ENCODE data around the gene DIS3L2. TPM values are rescaled to one million over a fixed set of nuclear protein-coding genes. Genes with fewer than 3 reads are reported as not detected.
"Not testable (repeated sequence)": the region's sequence is repeated elsewhere in the genome, so short reads cannot be mapped to it uniquely, and the experiment has no call there.

Gene DIS3L2
- total RNA-seq, 1 donor from 2014 or later: 32.2 TPM

- H3K27me3 ChIP-seq: no peaks in the 10 kb centered on the region
- TF ChIP-seq POLR2A (IDR thresholded peaks at IDR 0.05) (no peak), CTCF (IDR thresholded peaks at IDR 0.05) (no peak), POLR2AphosphoS5 (IDR thresholded peaks at IDR 0.05; ENCODE audit: insufficient read depth in 1 of 2, low read depth in 1 of 2) (no peak)
- H3K4me1 ChIP-seq: no peaks in the 10 kb centered on the region
- H3K27ac ChIP-seq: no peak overlapping the region
- DNase-seq (ENCODE audit: extremely low spot score in 2 of 2): no peak
- intact Hi-C loops (cut with DNase I): no loop called here
- no peak overlapping the region for H3K4me3 ChIP-seq
- H3K9me3 ChIP-seq: no peaks in the 10 kb centered on the region
- peaks cover 0 to 7% of the 10 kb centered on the region in 2 donors for H3K36me3 ChIP-seq
These were observed 371.4 kb downstream of the DIS3L2 start for GRCh38 chr2:232332940-232333259.

- TF ChIP-seq CTCF (IDR thresholded peaks at IDR 0.05) (no peak), POLR2AphosphoS5 (IDR thresholded peaks at IDR 0.05; ENCODE audit: insufficient read depth in 1 of 2, low read depth in 1 of 2) (no peak), POLR2A (IDR thresholded peaks at IDR 0.05) (no peak)
- no peak for DNase-seq (ENCODE audit: extremely low spot score in 2 of 2)
- H3K4me3 ChIP-seq: no peak overlapping the region
- no peak overlapping the region for H3K27ac ChIP-seq
- intact Hi-C loops (cut with DNase I): no loop called here
- no peaks in the 10 kb centered on the region for H3K9me3 ChIP-seq
- H3K36me3 ChIP-seq: peaks cover 0 to 7% of the 10 kb centered on the region in 2 donors
- no peaks in the 10 kb centered on the region for H3K4me1 ChIP-seq
- no peaks in the 10 kb centered on the region for H3K27me3 ChIP-seq
These were observed 372.0 kb downstream of the DIS3L2 start for GRCh38 chr2:232333361-232334135.

- intact Hi-C loops (cut with DNase I); H3K4me1 ChIP-seq; H3K9me3 ChIP-seq; H3K4me3 ChIP-seq; DNase-seq (ENCODE audit: extremely low spot score in 2 of 2); H3K36me3 ChIP-seq; H3K27me3 ChIP-seq; H3K27ac ChIP-seq: not testable (repeated sequence)
These were observed 372.8 kb downstream of the DIS3L2 start for GRCh38 chr2:232334136-232334884.

GRCh38 chr2:232334885-232335205 lies 373.3 kb downstream of the DIS3L2 start:
- intact Hi-C loops (cut with DNase I); DNase-seq (ENCODE audit: extremely low spot score in 2 of 2); H3K36me3 ChIP-seq; H3K27me3 ChIP-seq; H3K4me3 ChIP-seq; H3K27ac ChIP-seq; H3K4me1 ChIP-seq; H3K9me3 ChIP-seq: not testable (repeated sequence)

- H3K36me3 ChIP-seq; H3K27ac ChIP-seq; H3K4me3 ChIP-seq; H3K9me3 ChIP-seq; H3K4me1 ChIP-seq; intact Hi-C loops (cut with DNase I); DNase-seq (ENCODE audit: extremely low spot score in 2 of 2); H3K27me3 ChIP-seq: not testable (repeated sequence)
- TF ChIP-seq CTCF (IDR thresholded peaks at IDR 0.05): peak in 2 of 3 experiments; percentile 7 to 29
These were observed 373.8 kb downstream of the DIS3L2 start for GRCh38 chr2:232335206-232335858.

- no peaks in the 10 kb centered on the region for H3K4me1 ChIP-seq
- DNase-seq (ENCODE audit: extremely low spot score in 2 of 2): no peak
- H3K36me3 ChIP-seq: peaks cover 0 to 7% of the 10 kb centered on the region in 2 donors
- intact Hi-C loops (cut with DNase I): no loop called here
- TF ChIP-seq CTCF (IDR thresholded peaks at IDR 0.05): no peak
- TF ChIP-seq POLR2A (IDR thresholded peaks at IDR 0.05): no peak
- no peak for TF ChIP-seq POLR2AphosphoS5 (IDR thresholded peaks at IDR 0.05; ENCODE audit: insufficient read depth in 1 of 2, low read depth in 1 of 2)
- H3K27me3 ChIP-seq: no peaks in the 10 kb centered on the region
- no peak overlapping the region for H3K27ac ChIP-seq
- H3K9me3 ChIP-seq: no peaks in the 10 kb centered on the region
- no peak overlapping the region for H3K4me3 ChIP-seq
These were observed 374.3 kb downstream of the DIS3L2 start for GRCh38 chr2:232335859-232336215.
